Right lung (tissue), 5 donors: ENCODE measurements around the gene RAB3C. TPM values are rescaled to one million over a fixed set of nuclear protein-coding genes. Genes with fewer than 3 reads are reported as not detected.
"Not testable (repeated sequence)": the region's sequence is repeated elsewhere in the genome, so short reads cannot be mapped to it uniquely, and the experiment has no call there.

ENCODE experiments used
- DNase-seq, 2 donors: peaks; one replicate each; pipeline ENCODE4 v3.0.0-alpha.2; 2013
- polyA plus RNA-seq, 5 donors: library from polyadenylated mRNA; unstranded; fragments of 120-200 nt; gene quantifications; one replicate each; pipeline versions ENCODE4 v1.2.1 to v1.2.3, GENCODE V29; 2013; ENCODE audit warnings: inconsistent platforms in 1 of 5, low replicate concordance in 1 of 5; ENCODE audit not compliant: insufficient read length in 5 of 5, insufficient read depth in 1 of 5

Gene RAB3C
- polyA plus RNA-seq, 5 donors: 0.68 to 2.8 (median 1.3) TPM

- no peak for DNase-seq
These were observed 91.8 kb downstream of the RAB3C start for GRCh38 chr5:58674711-58675110.

- no peak for DNase-seq
These were observed 92.5 kb downstream of the RAB3C start for GRCh38 chr5:58675341-58675740.

GRCh38 chr5:58677650-58678049 lies 94.8 kb downstream of the RAB3C start:
- no peak for DNase-seq

GRCh38 chr5:58680503-58680902 lies 97.6 kb downstream of the RAB3C start:
- DNase-seq: no peak

GRCh38 chr5:58681943-58682342 lies 99.1 kb downstream of the RAB3C start:
- no peak for DNase-seq

GRCh38 chr5:58683567-58683966 lies 100.7 kb downstream of the RAB3C start:
- no peak for DNase-seq

GRCh38 chr5:58687079-58687478 lies 104.2 kb downstream of the RAB3C start:
- DNase-seq: no peak

- no peak for DNase-seq
These were observed 104.7 kb downstream of the RAB3C start for GRCh38 chr5:58687595-58687994.

GRCh38 chr5:58699088-58699761 lies 116.3 kb downstream of the RAB3C start:
- DNase-seq: not testable (repeated sequence)

GRCh38 chr5:58699762-58700118 lies 116.9 kb downstream of the RAB3C start:
- no peak for DNase-seq

GRCh38 chr5:58703925-58704555 lies 121.2 kb downstream of the RAB3C start:
- DNase-seq: no peak

- DNase-seq: no peak
These were observed 123.9 kb downstream of the RAB3C start for GRCh38 chr5:58706736-58707135.

GRCh38 chr5:58708456-58708855 lies 125.6 kb downstream of the RAB3C start:
- DNase-seq: no peak

- not testable (repeated sequence) for DNase-seq
These were observed 127.5 kb downstream of the RAB3C start for GRCh38 chr5:58710425-58710824.

GRCh38 chr5:58710871-58711270 lies 128.0 kb downstream of the RAB3C start:
- no peak for DNase-seq

- no peak for DNase-seq
These were observed 129.1 kb downstream of the RAB3C start for GRCh38 chr5:58711965-58712364.

GRCh38 chr5:58714046-58714445 lies 131.2 kb downstream of the RAB3C start:
- no peak for DNase-seq

- no peak for DNase-seq
These were observed 133.3 kb downstream of the RAB3C start for GRCh38 chr5:58715997-58716656.

- no peak for DNase-seq
These were observed 133.8 kb downstream of the RAB3C start for GRCh38 chr5:58716713-58717112.

- no peak for DNase-seq
These were observed 134.6 kb downstream of the RAB3C start for GRCh38 chr5:58717303-58718007.

- DNase-seq: no peak
These were observed 135.5 kb downstream of the RAB3C start for GRCh38 chr5:58718269-58718978.

GRCh38 chr5:58722160-58722559 lies 139.3 kb downstream of the RAB3C start:
- DNase-seq: no peak
